Globus pallidus (tissue), 1 donor: ENCODE measurements around the gene PANK4.

Source experiments
- DNase-seq: peaks from one replicate; pipeline ENCODE4 v3.0.0-alpha.2; 2015; ENCODE audit warnings: low spot score

PANK4 gene

GRCh38 chr1:2544875-2545640 lies 18.7 kb upstream of the PANK4 start:
- no peak for DNase-seq

GRCh38 chr1:2544093-2544874 lies 17.9 kb upstream of the PANK4 start:
- DNase-seq: no peak

GRCh38 chr1:2543543-2544092 lies 17.2 kb upstream of the PANK4 start:
- DNase-seq: no peak

GRCh38 chr1:2542246-2542915 lies 16.0 kb upstream of the PANK4 start:
- no peak for DNase-seq

GRCh38 chr1:2541619-2542245 lies 15.3 kb upstream of the PANK4 start:
- no peak for DNase-seq

GRCh38 chr1:2540816-2541492 lies 14.6 kb upstream of the PANK4 start:
- DNase-seq: no peak

- no peak for DNase-seq
Measured at GRCh38 chr1:2539312-2539907, 13.0 kb upstream of the PANK4 start.

- no peak for DNase-seq
Measured at GRCh38 chr1:2538872-2539271, 12.5 kb upstream of the PANK4 start.

- no peak for DNase-seq
Measured at GRCh38 chr1:2538376-2538775, 12.0 kb upstream of the PANK4 start.

- DNase-seq: no peak
Measured at GRCh38 chr1:2537784-2538115, 11.4 kb upstream of the PANK4 start.

- DNase-seq: no peak
Measured at GRCh38 chr1:2535981-2536380, 9.6 kb upstream of the PANK4 start.

GRCh38 chr1:2535455-2535854 lies 9.1 kb upstream of the PANK4 start:
- no peak for DNase-seq

GRCh38 chr1:2534687-2535441 lies 8.5 kb upstream of the PANK4 start:
- DNase-seq: no peak

- no peak for DNase-seq
Measured at GRCh38 chr1:2534315-2534686, 7.9 kb upstream of the PANK4 start.

GRCh38 chr1:2533365-2533764 lies 7.0 kb upstream of the PANK4 start:
- no peak for DNase-seq

GRCh38 chr1:2532485-2533160 lies 6.2 kb upstream of the PANK4 start:
- no peak for DNase-seq

GRCh38 chr1:2530513-2531361 lies 4.3 kb upstream of the PANK4 start:
- DNase-seq: no peak

GRCh38 chr1:2529784-2530512 lies 3.6 kb upstream of the PANK4 start, which contains the start of gene HES5:
HES5 (minus strand) TSS chr1:2530263; CDS start chr1:2530164, 99 bp downstream.
- no peak for DNase-seq
